GM23338 (cell line): ENCODE measurements around the gene KDSR. TPM values are rescaled to one million over a fixed set of nuclear protein-coding genes. Genes with fewer than 3 reads are reported as not detected.

Experiments used
- ATAC-seq: fragments of 200-7000 bp; cut with Tn5 transposase; 3 replicates; pipeline ENCODE4 v1.9.1; 2020
- DNase-seq: peaks from one replicate; pipeline ENCODE4 v3.0.0-alpha.2; 2015; ENCODE audit warnings: low spot score
- H2AFZ ChIP-seq: fragments of 200-600 bp; sonication (generic); 2 replicates; pipeline ENCODE4 v1.8.0; 2016; ENCODE audit warnings: antibody characterized with exemption, mild to moderate bottlenecking, moderate library complexity
- H3F3A ChIP-seq: fragments of 200-600 bp; sonication (generic); replicated peaks from 2 replicates; pipeline ENCODE4 v1.8.0; 2017; ENCODE audit warnings: antibody characterized with exemption, mixed run types, low read depth
- H3K27ac ChIP-seq: fragments of 200-600 bp; sonication (generic); 2 replicates; pipeline ENCODE4 v1.6.1; 2016; ENCODE audit warnings: low read depth
- H3K27me3 ChIP-seq: fragments of 200-600 bp; sonication (generic); 2 replicates; pipeline ENCODE4 v1.8.0; 2016; ENCODE audit warnings: mild to moderate bottlenecking, mixed run types, moderate library complexity; ENCODE audit not compliant: insufficient read depth
- H3K36me3 ChIP-seq: fragments of 200-600 bp; sonication (generic); 2 replicates; pipeline ENCODE4 v1.8.0; 2016; ENCODE audit warnings: mild to moderate bottlenecking; ENCODE audit not compliant: insufficient read depth
- H3K4me1 ChIP-seq: fragments of 200-600 bp; sonication (generic); 2 replicates; pipeline ENCODE4 v1.8.0; 2016; ENCODE audit warnings: mild to moderate bottlenecking, moderate library complexity; ENCODE audit not compliant: insufficient read depth
- H3K4me2 ChIP-seq: fragments of 200-600 bp; sonication (generic); 2 replicates; pipeline ENCODE4 v1.7.1; 2017; ENCODE audit warnings: mixed run types
- H3K4me3 ChIP-seq: fragments of 200-600 bp; sonication (generic); 2 replicates; pipeline ENCODE4 v1.6.1; 2016; ENCODE audit warnings: mixed run types
- H3K79me2 ChIP-seq: fragments of 200-600 bp; sonication (generic); replicated peaks from 2 replicates; pipeline ENCODE4 v1.8.0; 2017; ENCODE audit warnings: mild to moderate bottlenecking; ENCODE audit not compliant: insufficient read depth
- H3K9me2 ChIP-seq: fragments of 200-600 bp; sonication (generic); 2 replicates; pipeline ENCODE4 v1.8.0; 2017; ENCODE audit not compliant: insufficient read depth
- H4K20me1 ChIP-seq: fragments of 200-600 bp; sonication (generic); replicated peaks from 2 replicates; pipeline ENCODE4 v1.8.0; 2017; ENCODE audit warnings: mild to moderate bottlenecking; ENCODE audit not compliant: insufficient read depth
- H3K27ac Mint-ChIP-seq: 2 replicates; pipeline ENCODE4 v1.8.0; 2020; ENCODE audit warnings: inconsistent platforms, mild to moderate bottlenecking, moderate library complexity, mixed read lengths
- H3K27me3 Mint-ChIP-seq: 3 replicates; pipeline ENCODE4 v1.8.0; 2022; ENCODE audit warnings: low read depth, mild to moderate bottlenecking, moderate library complexity, mixed read lengths, inconsistent platforms; ENCODE audit not compliant: insufficient read depth, poor library complexity
- H3K36me3 Mint-ChIP-seq: 3 replicates; pipeline ENCODE4 v1.8.0; 2021; ENCODE audit warnings: low read depth, mild to moderate bottlenecking, inconsistent platforms, moderate library complexity, mixed read lengths
- H3K4me1 Mint-ChIP-seq: 3 replicates; pipeline ENCODE4 v1.8.0; 2020; ENCODE audit warnings: mild to moderate bottlenecking, inconsistent platforms, mixed read lengths
- H3K4me3 Mint-ChIP-seq: 3 replicates; pipeline ENCODE4 v1.8.0; 2021; ENCODE audit warnings: moderate library complexity, mild to moderate bottlenecking, inconsistent platforms, mixed read lengths
- H3K9me3 Mint-ChIP-seq: 3 replicates; pipeline ENCODE4 v1.8.0; 2020; ENCODE audit warnings: moderate library complexity, mild to moderate bottlenecking, inconsistent platforms, mixed read lengths
- NANOG ChIP-seq: IDR thresholded peaks from 2 replicates; pipeline ENCODE4 v1.6.1; 2016; ENCODE audit warnings: antibody characterized with exemption, borderline replicate concordance
- POLR2AphosphoS5 ChIP-seq: IDR thresholded peaks from 2 replicates; pipeline ENCODE4 v1.6.1; 2016; ENCODE audit warnings: antibody characterized with exemption, low read depth
- REST ChIP-seq: IDR thresholded peaks from one replicate; pipeline ENCODE4 v1.6.1; 2018; ENCODE audit warnings: antibody characterized with exemption; ENCODE audit not compliant: unreplicated experiment
- ZNF114 ChIP-seq: fragments of 250-450 bp; sonication (Bioruptor Pico); IDR thresholded peaks from 2 replicates; pipeline ENCODE4 v1.5.0; 2020; ENCODE audit warnings: mild to moderate bottlenecking, moderate library complexity
- ZNF331 ChIP-seq: fragments of 250-450 bp; sonication (Bioruptor Pico); IDR thresholded peaks from 2 replicates; pipeline ENCODE4 v1.5.0; 2020; ENCODE audit warnings: low read depth, mild to moderate bottlenecking, moderate library complexity
- ZNF462 ChIP-seq: fragments of 250-450 bp; sonication (Bioruptor Pico); IDR thresholded peaks from 2 replicates; pipeline ENCODE4 v1.5.0; 2020; ENCODE audit warnings: mild to moderate bottlenecking, moderate library complexity
- polyA plus RNA-seq: library from polyadenylated mRNA; unstranded; fragments of >200 nt; fragmentation: Nextera tagmentation; extraction: Ambion mirVana; gene quantifications from 2 replicates; pipeline ENCODE4 v1.2.1, GENCODE V29; 2016
- total RNA-seq: library from RNA; depleted of rRNA; stranded (reverse); fragments of >200 nt; shearing (Covaris generic); gene quantifications from 2 replicates; pipeline ENCODE4 v1.2.3, GENCODE V29; 2014

The KDSR gene
- total and polyA plus RNA-seq, 2 experiments from 2014 or later = 23.7 to 36.3 TPM

DNA sequence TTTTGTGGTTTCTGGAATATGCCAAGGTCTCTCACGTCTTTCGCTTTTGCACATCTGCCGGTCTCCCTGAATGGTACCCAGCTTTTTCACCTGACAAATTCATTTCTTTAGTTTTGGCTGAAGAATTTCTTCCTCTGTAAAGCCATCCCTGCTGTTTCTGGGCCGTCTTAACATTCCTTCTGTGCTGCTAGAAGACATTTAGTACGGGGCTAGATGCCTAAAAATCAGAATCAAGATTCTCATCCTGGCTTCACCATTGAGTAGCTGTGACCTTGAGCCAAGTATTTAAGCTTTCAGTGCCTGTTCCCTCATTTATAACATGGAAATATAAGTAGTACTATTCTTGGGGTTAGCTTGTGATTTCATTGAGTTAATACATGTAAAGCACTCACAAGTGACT, 41.0 kb downstream of the KDSR start:
- H3K27ac ChIP-seq = no peak overlapping the region
- no peak overlapping the region for H2AFZ ChIP-seq
- H3K36me3 ChIP-seq = no peaks in the 10 kb centered on the region
- H3K79me2 ChIP-seq = no peaks in the 10 kb centered on the region
- peaks cover 8% of the 10 kb centered on the region; the same call in 1 of the 2 replicates for H3K4me1 ChIP-seq
- H3K27me3 ChIP-seq = peaks cover 13% of the 10 kb centered on the region
- peaks cover 4% of the 10 kb centered on the region for H3K27me3 Mint-ChIP-seq
- no peak overlapping the region for H3K4me3 Mint-ChIP-seq
- no peaks in the 10 kb centered on the region for H3K9me3 Mint-ChIP-seq
- peaks cover 10% of the 10 kb centered on the region for H3K4me1 Mint-ChIP-seq
- H3K9me2 ChIP-seq = no peaks in the 10 kb centered on the region
- DNase-seq (no peak), ATAC-seq (no peak)
- H3K36me3 Mint-ChIP-seq = peaks cover 1% of the 10 kb centered on the region; the same call in 2 of the 3 replicates
- no peak overlapping the region for H3K4me2 ChIP-seq
- TF ChIP-seq REST (no peak), ZNF114 (CRISPR knock-in tag) (no peak), ZNF331 (CRISPR knock-in tag) (no peak), POLR2AphosphoS5 (no peak), NANOG (no peak), ZNF462 (CRISPR knock-in tag) (no peak)
- no peaks in the 10 kb centered on the region for H3F3A ChIP-seq
- H3K27ac Mint-ChIP-seq = no peak overlapping the region
- H4K20me1 ChIP-seq = no peaks in the 10 kb centered on the region
- no peak overlapping the region for H3K4me3 ChIP-seq
